Measurements from ENCODE around the gene ING5. TPM values are rescaled to one million over a fixed set of nuclear protein-coding genes. Genes with fewer than 3 reads are reported as not detected.

The ING5 gene
- total RNA-seq, 1 experiment from 2014 or later = 45.9 TPM

DNA sequence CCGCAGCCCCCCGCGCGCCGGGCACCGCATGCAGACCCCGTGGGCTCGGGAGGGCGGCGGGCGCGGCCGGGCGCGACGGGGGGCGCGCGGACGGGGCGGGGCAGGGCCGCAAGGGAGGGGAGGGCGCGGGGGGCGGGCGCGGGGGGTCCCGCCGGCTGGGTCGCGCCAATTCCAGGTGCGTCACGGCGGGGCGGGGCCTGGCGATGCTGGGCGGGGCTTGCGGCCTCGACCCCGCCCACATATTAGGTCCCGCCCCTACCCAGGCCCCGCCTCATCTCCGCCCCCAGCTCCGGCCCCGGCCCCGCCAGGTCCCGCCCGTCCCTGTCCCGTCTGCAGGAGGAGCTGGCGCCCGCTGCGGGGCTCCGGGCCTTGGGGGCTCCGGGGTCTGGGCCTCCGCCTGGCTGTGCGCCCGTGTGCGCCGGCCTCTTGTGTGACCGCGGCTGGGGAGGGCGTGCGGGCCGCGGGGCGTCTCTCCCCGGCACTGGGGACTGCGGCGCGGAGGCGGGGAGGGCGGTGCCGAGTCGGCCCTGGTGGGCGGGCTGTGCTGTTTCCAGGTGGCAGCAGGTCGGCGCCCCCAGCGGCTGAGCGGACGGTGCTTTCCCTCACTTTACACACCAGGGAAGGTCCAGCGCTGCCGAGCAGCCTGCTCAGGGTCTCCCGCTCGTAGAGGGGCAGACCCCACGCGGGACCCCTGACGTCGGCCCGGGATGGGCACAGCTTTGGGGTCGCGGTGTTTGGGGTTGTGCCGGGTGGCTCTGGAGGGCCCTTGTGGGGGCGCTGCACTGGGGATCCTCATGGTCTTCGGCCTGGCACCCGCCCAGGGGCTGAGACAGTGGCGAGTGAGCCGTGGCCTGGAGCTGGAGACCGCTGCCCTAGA lies 554 bp downstream of the ING5 start:
- ChIA-PET CTCF (interaction anchor here (0.7 to 2.7 kb wide), 7 partner anchors 17 to 176 kb away, joined by 3 to 9 read pairs (median 3); partner anchors contain the start of genes BOK and D2HGDH), RAD21 (ENCODE audit: low non-redundant PET in 1 of 2, low total read pairs in 2 of 2, uncharacterized antibody in 2 of 2, unreplicated experiment in 2 of 2) (interaction anchor here (1.1 to 1.5 kb wide), 2 partner anchors 15 to 143 kb away, joined by 3 to 5 read pairs; partner anchors contain the start of gene DTYMK (in 1 of the 2)), POLR2A (interaction anchor here (0.7 to 2.6 kb wide), 4 partner anchors 14 to 177 kb away, joined by 3 to 9 read pairs (median 6); partner anchors contain the start of genes D2HGDH and DTYMK)
- Histone ChIP-seq H3K36me3 (ENCODE audit: control insufficient read depth in 1 of 2, insufficient read depth in 2 of 2, low read length in 2 of 2) (peaks cover 9 to 31% of the 10 kb centered on the region in 2 experiments; a peak in 3 of 4 replicates), H3K79me2 (ENCODE audit: insufficient read depth, low read length) (peaks cover 28% of the 10 kb centered on the region), H3K4me3 (replicated peaks in 1 of 2; ENCODE audit: low read depth in 1 of 2, low read length in 2 of 2) (peak overlapping the region; percentile 67 to 69), H3K4me2 (ENCODE audit: low read length) (peak overlapping the region; percentile 97), H3K4me1 (ENCODE audit: control insufficient read depth in 1 of 2, insufficient read depth in 2 of 2, low read length in 2 of 2) (peaks cover 14 to 30% of the 10 kb centered on the region in 2 experiments), H3K9me2 (ENCODE audit: insufficient read depth) (no peaks in the 10 kb centered on the region), H3K27ac (ENCODE audit: low read depth, low read length) (peak overlapping the region; percentile 99), H3K27me3 (ENCODE audit: insufficient read depth, low read length) (no peaks in the 10 kb centered on the region), H3K9me3 (ENCODE audit: control insufficient read depth in 1 of 2, insufficient read depth in 1 of 2, low read depth in 1 of 2, low read length in 2 of 2) (peaks cover 5 to 6% of the 10 kb centered on the region in 2 experiments; a peak in 1 of 4 replicates), H3K9ac (ENCODE audit: low read length) (peak overlapping the region; percentile 92), H4K20me1 (ENCODE audit: insufficient read depth) (no peaks in the 10 kb centered on the region), H2AFZ (ENCODE audit: low read depth, low read length, poor library complexity, severe bottlenecking) (no peak overlapping the region)
- DNase-seq (ENCODE audit: low read depth, low spot score) (peak; percentile 59), ATAC-seq (peak; percentile 74)
- no TSS peak for BruUV-seq (replicated peaks)
- intact Hi-C loops (cut with micrococcal nuclease) = loop anchor here (5.0 kb wide), 1 partner anchor 345 kb away; the partner anchor contains the start of gene FARP2
- TF ChIP-seq, protein P1, sequence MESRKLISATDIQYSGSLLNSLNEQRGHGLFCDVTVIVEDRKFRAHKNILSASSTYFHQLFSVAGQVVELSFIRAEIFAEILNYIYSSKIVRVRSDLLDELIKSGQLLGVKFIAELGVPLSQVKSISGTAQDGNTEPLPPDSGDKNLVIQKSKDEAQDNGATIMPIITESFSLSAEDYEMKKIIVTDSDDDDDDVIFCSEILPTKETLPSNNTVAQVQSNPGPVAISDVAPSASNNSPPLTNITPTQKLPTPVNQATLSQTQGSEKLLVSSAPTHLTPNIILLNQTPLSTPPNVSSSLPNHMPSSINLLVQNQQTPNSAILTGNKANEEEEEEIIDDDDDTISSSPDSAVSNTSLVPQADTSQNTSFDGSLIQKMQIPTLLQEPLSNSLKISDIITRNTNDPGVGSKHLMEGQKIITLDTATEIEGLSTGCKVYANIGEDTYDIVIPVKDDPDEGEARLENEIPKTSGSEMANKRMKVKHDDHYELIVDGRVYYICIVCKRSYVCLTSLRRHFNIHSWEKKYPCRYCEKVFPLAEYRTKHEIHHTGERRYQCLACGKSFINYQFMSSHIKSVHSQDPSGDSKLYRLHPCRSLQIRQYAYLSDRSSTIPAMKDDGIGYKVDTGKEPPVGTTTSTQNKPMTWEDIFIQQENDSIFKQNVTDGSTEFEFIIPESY (IDR thresholded peaks at IDR 0.05; ENCODE audit: extremely low read depth, insufficient replicate concordance, low read length) = no peak
- TF ChIP-seq RAD21 (IDR thresholded peaks at IDR 0.05; ENCODE audit: low read depth) (no peak), ZFX (IDR thresholded peaks at IDR 0.05) (peak; percentile 20; the same call in 1 of the 2 replicates), POLR2AphosphoS5 (IDR thresholded peaks at IDR 0.05; ENCODE audit: low read depth, low read length) (0 out of 2 replicates have a peak, but pooled peaks have one; percentile 22), POLR2A (IDR thresholded peaks at IDR 0.05; ENCODE audit: borderline replicate concordance, extremely low read depth, insufficient read depth, insufficient read length) (no peak), SRF (IDR thresholded peaks at IDR 0.05; ENCODE audit: low read depth) (no peak), JUND (IDR thresholded peaks at IDR 0.05) (no peak), CBX3 (IDR thresholded peaks at IDR 0.05; ENCODE audit: low read depth) (no peak), FOSL1 (IDR thresholded peaks at IDR 0.05; ENCODE audit: low read depth) (no peak), SP1 (IDR thresholded peaks at IDR 0.05; ENCODE audit: low read depth) (peak; percentile 15), SIN3A (IDR thresholded peaks at IDR 0.05; ENCODE audit: low read depth) (no peak), CEBPB (IDR thresholded peaks at IDR 0.05; ENCODE audit: low read depth) (no peak), EZH2 (IDR thresholded peaks at IDR 0.05) (no peak), TCF7L2 (IDR thresholded peaks at IDR 0.05; ENCODE audit: borderline replicate concordance, extremely low read depth, insufficient read depth, insufficient read length) (no peak), EGR1 (IDR thresholded peaks at IDR 0.05; ENCODE audit: low read depth) (peak; percentile 85), ELF1 (IDR thresholded peaks at IDR 0.05; ENCODE audit: borderline replicate concordance, low read depth) (no peak)
- TF ChIP-seq, protein P2, sequence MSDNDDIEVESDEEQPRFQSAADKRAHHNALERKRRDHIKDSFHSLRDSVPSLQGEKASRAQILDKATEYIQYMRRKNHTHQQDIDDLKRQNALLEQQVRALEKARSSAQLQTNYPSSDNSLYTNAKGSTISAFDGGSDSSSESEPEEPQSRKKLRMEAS (IDR thresholded peaks at IDR 0.05) = peak; percentile 54; the same call in 1 of the 2 replicates
- TF ChIP-seq, protein P3, sequence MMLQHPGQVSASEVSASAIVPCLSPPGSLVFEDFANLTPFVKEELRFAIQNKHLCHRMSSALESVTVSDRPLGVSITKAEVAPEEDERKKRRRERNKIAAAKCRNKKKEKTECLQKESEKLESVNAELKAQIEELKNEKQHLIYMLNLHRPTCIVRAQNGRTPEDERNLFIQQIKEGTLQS (IDR thresholded peaks at IDR 0.05) = no peak
- TF ChIP-seq, protein P4, sequence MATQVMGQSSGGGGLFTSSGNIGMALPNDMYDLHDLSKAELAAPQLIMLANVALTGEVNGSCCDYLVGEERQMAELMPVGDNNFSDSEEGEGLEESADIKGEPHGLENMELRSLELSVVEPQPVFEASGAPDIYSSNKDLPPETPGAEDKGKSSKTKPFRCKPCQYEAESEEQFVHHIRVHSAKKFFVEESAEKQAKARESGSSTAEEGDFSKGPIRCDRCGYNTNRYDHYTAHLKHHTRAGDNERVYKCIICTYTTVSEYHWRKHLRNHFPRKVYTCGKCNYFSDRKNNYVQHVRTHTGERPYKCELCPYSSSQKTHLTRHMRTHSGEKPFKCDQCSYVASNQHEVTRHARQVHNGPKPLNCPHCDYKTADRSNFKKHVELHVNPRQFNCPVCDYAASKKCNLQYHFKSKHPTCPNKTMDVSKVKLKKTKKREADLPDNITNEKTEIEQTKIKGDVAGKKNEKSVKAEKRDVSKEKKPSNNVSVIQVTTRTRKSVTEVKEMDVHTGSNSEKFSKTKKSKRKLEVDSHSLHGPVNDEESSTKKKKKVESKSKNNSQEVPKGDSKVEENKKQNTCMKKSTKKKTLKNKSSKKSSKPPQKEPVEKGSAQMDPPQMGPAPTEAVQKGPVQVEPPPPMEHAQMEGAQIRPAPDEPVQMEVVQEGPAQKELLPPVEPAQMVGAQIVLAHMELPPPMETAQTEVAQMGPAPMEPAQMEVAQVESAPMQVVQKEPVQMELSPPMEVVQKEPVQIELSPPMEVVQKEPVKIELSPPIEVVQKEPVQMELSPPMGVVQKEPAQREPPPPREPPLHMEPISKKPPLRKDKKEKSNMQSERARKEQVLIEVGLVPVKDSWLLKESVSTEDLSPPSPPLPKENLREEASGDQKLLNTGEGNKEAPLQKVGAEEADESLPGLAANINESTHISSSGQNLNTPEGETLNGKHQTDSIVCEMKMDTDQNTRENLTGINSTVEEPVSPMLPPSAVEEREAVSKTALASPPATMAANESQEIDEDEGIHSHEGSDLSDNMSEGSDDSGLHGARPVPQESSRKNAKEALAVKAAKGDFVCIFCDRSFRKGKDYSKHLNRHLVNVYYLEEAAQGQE (IDR thresholded peaks at IDR 0.05; ENCODE audit: low read depth) = no peak
